Activated CD4-positive, alpha-beta T cell treated with anti-CD3 and anti-CD28 coated beads, Interleukin-2, amount 50 U/mL, for 48 hours (primary cell): ENCODE data around the gene C2.
"Not testable (repeated sequence)": the region's sequence is repeated elsewhere in the genome, so short reads cannot be mapped to it uniquely, and the experiment has no call there.

Experiments used
- DNase-seq, 2 experiments: peaks; one replicate each; pipeline ENCODE4 v3.0.0-alpha.2; 2020

The C2 gene

GRCh38 chr6:31979238-31979898, 51.9 kb downstream of the C2 start:
- no peak for DNase-seq

GRCh38 chr6:31980195-31980876, 52.8 kb downstream of the C2 start:
- DNase-seq: not testable (repeated sequence)

GRCh38 chr6:31980998-31981397, 53.5 kb downstream of the C2 start:
- not testable (repeated sequence) for DNase-seq

GRCh38 chr6:31981744-31982143, 54.2 kb downstream of the C2 start, which contains the start of gene C4A:
TSS of gene C4A (plus strand) at chr6:31982057. CDS start at chr6:31982108, 51 bp downstream.
- DNase-seq: not testable (repeated sequence)

GRCh38 chr6:31989363-31989762, 61.8 kb downstream of the C2 start:
- not testable (repeated sequence) for DNase-seq

- not testable (repeated sequence) for DNase-seq
These were observed 66.9 kb downstream of the C2 start for GRCh38 chr6:31994421-31994820.
